ENCODE data around the gene C2CD2. TPM values are rescaled to one million over a fixed set of nuclear protein-coding genes. Genes with fewer than 3 reads are reported as not detected.
"Not testable (repeated sequence)": the region's sequence is repeated elsewhere in the genome, so short reads cannot be mapped to it uniquely, and the experiment has no call there.

Gene C2CD2
- total and polyA plus RNA-seq, 5 donors from 2014 or later = 1.7 to 15.3 (median 2.1) TPM

GRCh38 chr21:41954654-41955499 lies 1.1 kb upstream of the C2CD2 start:
- Histone ChIP-seq H3K4me3 (ENCODE audit: low read depth, low read length) (no peak overlapping the region), H3K9me3 (ENCODE audit: control insufficient read depth in 2 of 2, low read length in 2 of 2) (no peaks in the 10 kb centered on the region), H3K27ac (ENCODE audit: insufficient read depth, low read length, poor library complexity, severe bottlenecking) (no peak overlapping the region), H3K4me1 (ENCODE audit: control insufficient read depth, insufficient read depth, low read length, poor library complexity, severe bottlenecking) (no peaks in the 10 kb centered on the region), H3K36me3 (ENCODE audit: control insufficient read depth, insufficient read depth, low read length) (no peaks in the 10 kb centered on the region), H3K27me3 (ENCODE audit: control insufficient read depth, insufficient read depth, low read length) (peaks cover 4% of the 10 kb centered on the region)
- Mint-ChIP-seq H3K27ac (no peak overlapping the region), H3K4me1 (peaks cover 0 to 16% (median 4%) of the 10 kb centered on the region in 4 donors), H3K27me3 (peaks cover 30% of the 10 kb centered on the region), H3K4me3 (peak overlapping the region in 2 of 4 donors; percentile 64 to 73), H3K36me3 (no peaks in the 10 kb centered on the region), H3K9me3 (no peaks in the 10 kb centered on the region)
- DNase-seq (no peak), ATAC-seq (ENCODE audit: low read depth in 2 of 2) (no peak)

- ATAC-seq (ENCODE audit: low read depth in 2 of 2) = peak; percentile 19 to 34
These were observed 478 bp downstream of the C2CD2 start for GRCh38 chr21:41953249-41953830.

GRCh38 chr21:41952568-41953248 lies 1.1 kb downstream of the C2CD2 start:
- H3K27ac ChIP-seq (ENCODE audit: insufficient read depth, low read length, poor library complexity, severe bottlenecking) = no peak overlapping the region
- Mint-ChIP-seq H3K4me1 (peaks cover 0 to 16% (median 4%) of the 10 kb centered on the region in 4 donors), H3K36me3 (no peaks in the 10 kb centered on the region), H3K27ac (no peak overlapping the region), H3K4me3 (peak overlapping the region; percentile 1 to 81 (median 43)), H3K9me3 (no peaks in the 10 kb centered on the region), H3K27me3 (peaks cover 35% of the 10 kb centered on the region)
- DNase-seq (no peak), ATAC-seq (ENCODE audit: low read depth in 2 of 2) (no peak)
- no peaks in the 10 kb centered on the region for H3K4me1 ChIP-seq (ENCODE audit: control insufficient read depth, insufficient read depth, low read length, poor library complexity, severe bottlenecking)
- H3K9me3 ChIP-seq (ENCODE audit: control insufficient read depth in 2 of 2, low read length in 2 of 2) = no peaks in the 10 kb centered on the region
- H3K36me3 ChIP-seq (ENCODE audit: control insufficient read depth, insufficient read depth, low read length) = no peaks in the 10 kb centered on the region
- H3K4me3 ChIP-seq (ENCODE audit: low read depth, low read length) = no peak overlapping the region
- H3K27me3 ChIP-seq (ENCODE audit: control insufficient read depth, insufficient read depth, low read length) = peaks cover 4% of the 10 kb centered on the region

More at GRCh38 chr21:41953249-41953830, 478 bp downstream of the C2CD2 start:
- H3K27ac ChIP-seq (ENCODE audit: insufficient read depth, low read length, poor library complexity, severe bottlenecking) = no peak overlapping the region
- DNase-seq = no peak
- Mint-ChIP-seq H3K4me1 (peaks cover 0 to 16% (median 4%) of the 10 kb centered on the region in 4 donors), H3K9me3 (no peaks in the 10 kb centered on the region), H3K27ac (no peak overlapping the region), H3K27me3 (peaks cover 30% of the 10 kb centered on the region), H3K36me3 (no peaks in the 10 kb centered on the region), H3K4me3 (peak overlapping the region in 2 of 4 donors; percentile 75 to 81)
- H3K36me3 ChIP-seq (ENCODE audit: control insufficient read depth, insufficient read depth, low read length) = no peaks in the 10 kb centered on the region
- no peak overlapping the region for H3K4me3 ChIP-seq (ENCODE audit: low read depth, low read length)
- peaks cover 4% of the 10 kb centered on the region for H3K27me3 ChIP-seq (ENCODE audit: control insufficient read depth, insufficient read depth, low read length)
- H3K9me3 ChIP-seq (ENCODE audit: control insufficient read depth in 2 of 2, low read length in 2 of 2) = no peaks in the 10 kb centered on the region
- no peaks in the 10 kb centered on the region for H3K4me1 ChIP-seq (ENCODE audit: control insufficient read depth, insufficient read depth, low read length, poor library complexity, severe bottlenecking)

DNA sequence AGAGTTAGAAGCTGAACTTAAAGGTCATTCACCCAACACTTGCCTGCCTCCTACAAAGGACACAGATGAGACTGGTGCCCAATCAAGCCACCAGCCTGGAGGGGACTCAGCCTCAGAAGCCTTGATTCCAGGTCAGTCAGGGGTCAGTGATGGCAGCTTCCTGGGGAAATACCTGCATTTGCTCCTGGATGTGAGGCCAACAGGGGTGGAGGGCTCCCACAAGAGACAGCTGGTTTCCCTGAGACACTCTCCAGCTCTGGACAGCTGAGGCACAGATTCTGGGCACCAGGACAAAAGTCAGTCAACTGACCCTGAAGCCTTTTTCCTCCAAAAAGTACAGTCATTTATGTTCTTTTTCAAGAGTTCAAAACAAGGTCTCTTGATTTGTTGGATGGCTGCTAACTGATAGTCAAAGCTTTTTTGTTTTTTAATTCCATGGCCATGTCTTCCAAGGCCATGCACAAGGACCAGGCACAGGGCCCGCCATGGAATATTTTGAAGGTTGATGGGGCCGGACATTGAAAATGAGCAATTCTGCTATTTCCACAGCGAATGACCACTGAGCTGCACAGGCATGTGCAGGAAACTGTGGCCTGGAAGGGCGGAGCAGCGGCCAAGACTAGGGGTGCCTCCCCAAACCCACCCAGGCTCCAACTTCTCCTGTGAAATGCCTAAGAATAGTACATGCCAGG lies 1.8 kb downstream of the C2CD2 start:
- Mint-ChIP-seq H3K36me3 (no peaks in the 10 kb centered on the region), H3K9me3 (no peaks in the 10 kb centered on the region), H3K27ac (no peak overlapping the region), H3K4me1 (peaks cover 0 to 16% (median 4%) of the 10 kb centered on the region in 4 donors), H3K4me3 (peak overlapping the region; percentile 1 to 81 (median 76)), H3K27me3 (peaks cover 28% of the 10 kb centered on the region)
- H3K4me3 ChIP-seq (ENCODE audit: low read depth, low read length) = no peak overlapping the region
- H3K9me3 ChIP-seq (ENCODE audit: control insufficient read depth in 2 of 2, low read length in 2 of 2) = no peaks in the 10 kb centered on the region
- no peak for DNase-seq
- ATAC-seq (ENCODE audit: low read depth in 2 of 2) = no peak
- no peaks in the 10 kb centered on the region for H3K4me1 ChIP-seq (ENCODE audit: control insufficient read depth, insufficient read depth, low read length, poor library complexity, severe bottlenecking)
- H3K36me3 ChIP-seq (ENCODE audit: control insufficient read depth, insufficient read depth, low read length) = no peaks in the 10 kb centered on the region
- H3K27ac ChIP-seq (ENCODE audit: insufficient read depth, low read length, poor library complexity, severe bottlenecking) = no peak overlapping the region
- H3K27me3 ChIP-seq (ENCODE audit: control insufficient read depth, insufficient read depth, low read length) = peaks cover 4% of the 10 kb centered on the region

- no peak overlapping the region for H3K27ac ChIP-seq (ENCODE audit: insufficient read depth, low read length, poor library complexity, severe bottlenecking)
- H3K4me3 ChIP-seq (ENCODE audit: low read depth, low read length) = no peak overlapping the region
- H3K36me3 Mint-ChIP-seq = no peaks in the 10 kb centered on the region
- no peaks in the 10 kb centered on the region for H3K4me1 ChIP-seq (ENCODE audit: control insufficient read depth, insufficient read depth, low read length, poor library complexity, severe bottlenecking)
- H3K27me3 Mint-ChIP-seq = peaks cover 27% of the 10 kb centered on the region
- no peaks in the 10 kb centered on the region for H3K9me3 Mint-ChIP-seq
- H3K27ac Mint-ChIP-seq = no peak overlapping the region
- no peaks in the 10 kb centered on the region for H3K36me3 ChIP-seq (ENCODE audit: control insufficient read depth, insufficient read depth, low read length)
- ATAC-seq (ENCODE audit: low read depth in 2 of 2) = no peak
- no peak overlapping the region for H3K4me3 Mint-ChIP-seq
- peaks cover 4% of the 10 kb centered on the region for H3K27me3 ChIP-seq (ENCODE audit: control insufficient read depth, insufficient read depth, low read length)
- no peaks in the 10 kb centered on the region for H3K9me3 ChIP-seq (ENCODE audit: control insufficient read depth in 2 of 2, low read length in 2 of 2)
- DNase-seq = no peak
- H3K4me1 Mint-ChIP-seq = peaks cover 0 to 16% (median 4%) of the 10 kb centered on the region in 4 donors
These were observed 2.9 kb downstream of the C2CD2 start for GRCh38 chr21:41950941-41951351.

DNA sequence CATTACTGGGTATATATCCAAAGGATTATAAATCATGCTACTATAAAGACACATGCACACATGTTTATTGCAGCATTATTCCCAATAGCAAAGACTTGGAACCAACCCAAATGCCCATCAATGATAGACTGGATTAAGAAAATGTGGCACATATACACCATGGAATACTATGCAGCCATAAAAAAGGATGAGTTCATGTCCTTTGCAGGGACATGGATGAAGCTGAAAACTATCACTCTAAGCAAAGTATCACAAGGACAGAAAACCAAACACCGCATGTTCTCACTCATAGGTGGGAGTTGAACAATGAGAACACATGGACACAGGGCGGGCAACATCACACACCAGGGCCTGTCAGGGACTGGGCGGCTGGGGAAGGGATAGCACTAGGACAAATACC lies 4.2 kb downstream of the C2CD2 start:
- H3K36me3 ChIP-seq (ENCODE audit: control insufficient read depth, insufficient read depth, low read length); H3K4me3 Mint-ChIP-seq; ATAC-seq (ENCODE audit: low read depth in 2 of 2); H3K4me1 ChIP-seq (ENCODE audit: control insufficient read depth, insufficient read depth, low read length, poor library complexity, severe bottlenecking); H3K9me3 Mint-ChIP-seq; H3K9me3 ChIP-seq (ENCODE audit: control insufficient read depth in 2 of 2, low read length in 2 of 2); H3K4me3 ChIP-seq (ENCODE audit: low read depth, low read length); H3K36me3 Mint-ChIP-seq; H3K27me3 ChIP-seq (ENCODE audit: control insufficient read depth, insufficient read depth, low read length); H3K27ac ChIP-seq (ENCODE audit: insufficient read depth, low read length, poor library complexity, severe bottlenecking); H3K27ac Mint-ChIP-seq; DNase-seq: not testable (repeated sequence)
- peaks cover 0 to 15% (median 2%) of the 10 kb centered on the region in 4 donors for H3K4me1 Mint-ChIP-seq
- peaks cover 26% of the 10 kb centered on the region for H3K27me3 Mint-ChIP-seq

DNA sequence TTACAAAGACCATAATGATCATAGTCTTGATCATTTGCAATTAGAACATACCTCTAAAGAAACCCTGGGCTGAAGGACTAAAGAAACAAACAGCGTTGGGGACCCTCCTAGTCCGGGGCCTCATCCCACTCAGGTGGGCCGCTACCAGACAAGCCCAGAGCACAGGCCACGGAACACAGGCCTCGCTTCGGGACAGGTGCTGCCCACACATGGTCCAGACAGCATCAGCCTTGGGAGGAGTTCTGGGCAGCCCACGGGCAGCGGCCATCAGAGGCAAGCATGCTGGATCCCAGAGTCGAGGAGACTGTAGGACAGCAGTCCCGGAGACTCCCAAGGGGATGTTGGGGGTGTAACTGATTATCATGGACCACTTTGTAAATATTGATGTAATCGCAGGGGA lies 4.9 kb downstream of the C2CD2 start:
- Histone ChIP-seq H3K36me3 (ENCODE audit: control insufficient read depth, insufficient read depth, low read length) (no peaks in the 10 kb centered on the region), H3K27me3 (ENCODE audit: control insufficient read depth, insufficient read depth, low read length) (no peaks in the 10 kb centered on the region), H3K27ac (ENCODE audit: insufficient read depth, low read length, poor library complexity, severe bottlenecking) (no peak overlapping the region), H3K4me1 (ENCODE audit: control insufficient read depth, insufficient read depth, low read length, poor library complexity, severe bottlenecking) (no peaks in the 10 kb centered on the region), H3K4me3 (ENCODE audit: low read depth, low read length) (no peak overlapping the region), H3K9me3 (ENCODE audit: control insufficient read depth in 2 of 2, low read length in 2 of 2) (no peaks in the 10 kb centered on the region)
- no peak for DNase-seq
- Mint-ChIP-seq H3K4me1 (peaks cover 0 to 10% (median 0%) of the 10 kb centered on the region in 4 donors), H3K36me3 (no peaks in the 10 kb centered on the region), H3K27ac (no peak overlapping the region), H3K9me3 (no peaks in the 10 kb centered on the region), H3K4me3 (no peak overlapping the region), H3K27me3 (peaks cover 20% of the 10 kb centered on the region)
- no peak for ATAC-seq (ENCODE audit: low read depth in 2 of 2)
